Tibial artery (tissue), 4 donors: ENCODE measurements around the gene KRAS.

Experiments used
- DNase-seq, 2 donors: peaks; one replicate each; pipeline ENCODE4 v3.0.0-alpha.2; 2019
- H3K27ac ChIP-seq, 2 donors: fragments of 200-600 bp; sonication (generic) in 1 of 2; 1 replicate in 1 of 2; 2 replicates in 1 of 2; pipeline ENCODE4 v1.5.1; 2018 to 2019; ENCODE audit warnings: mild to moderate bottlenecking in 1 of 2
- H3K27me3 ChIP-seq, 2 donors: fragments of 200-600 bp; sonication (generic) in 1 of 2; one replicate each; pipeline versions ENCODE4 v1.5.1 to v1.6.0; 2016 to 2019
- H3K36me3 ChIP-seq, 3 donors: fragments of 200-600 bp; sonication (generic) in 2 of 3; one replicate each; pipeline ENCODE4 v1.5.1; 2016 to 2019; ENCODE audit warnings: mild to moderate bottlenecking in 2 of 3
- H3K4me1 ChIP-seq, 4 donors: fragments of 200-600 bp; sonication (generic) in 2 of 4; 1 replicate in 3 of 4; 2 replicates in 1 of 4; pipeline ENCODE4 v1.5.1; 2016 to 2019
- H3K4me3 ChIP-seq, 2 donors: fragments of 200-600 bp; sonication (generic) in 1 of 2; 1 replicate in 1 of 2; 2 replicates in 1 of 2; pipeline ENCODE4 v1.5.1; 2018 to 2019; ENCODE audit warnings: mild to moderate bottlenecking in 2 of 2
- H3K9me3 ChIP-seq, 3 donors: fragments of 200-600 bp; sonication (generic) in 1 of 3; one replicate each; pipeline ENCODE4 v1.5.1; 2016 to 2019
- CTCF ChIP-seq, 2 experiments: fragments of 200-600 bp in 1 of 2; fragments of 450-650 bp in 1 of 2; IDR thresholded peaks; one replicate each; pipeline ENCODE4 v1.5.1; 2017 to 2019; ENCODE audit warnings: antibody characterized with exemption in 2 of 2, mild to moderate bottlenecking in 1 of 2, moderate library complexity in 1 of 2
- intact Hi-C: fragments of 100-400 bp; cut with DNase I; formaldehyde crosslinking; loops from one replicate; pipeline ENCODE4 v1.15.0; 2023; ENCODE audit warnings: low total_unique reads

KRAS gene

GRCh38 chr12:25162866-25163265, 87.9 kb downstream of the KRAS start:
- Histone ChIP-seq H3K27me3 (no peaks in the 10 kb centered on the region), H3K9me3 (no peaks in the 10 kb centered on the region), H3K4me1 (no peaks in the 10 kb centered on the region), H3K27ac (no peak overlapping the region), H3K36me3 (no peaks in the 10 kb centered on the region), H3K4me3 (no peak overlapping the region)
- intact Hi-C loops = no loop called here
- DNase-seq = no peak
- no peak for TF ChIP-seq CTCF (IDR thresholded peaks at IDR 0.05)

- Histone ChIP-seq H3K4me3 (no peak overlapping the region), H3K27ac (no peak overlapping the region), H3K4me1 (peaks cover 0 to 11% (median 2%) of the 10 kb centered on the region in 4 donors), H3K9me3 (no peaks in the 10 kb centered on the region), H3K27me3 (no peaks in the 10 kb centered on the region), H3K36me3 (no peaks in the 10 kb centered on the region)
- DNase-seq = no peak
- no peak for TF ChIP-seq CTCF (IDR thresholded peaks at IDR 0.05)
- intact Hi-C loops = no loop called here
Observed at GRCh38 chr12:25156061-25156460, 94.7 kb downstream of the KRAS start.

- Histone ChIP-seq H3K27ac (no peak overlapping the region), H3K4me3 (no peak overlapping the region), H3K36me3 (no peaks in the 10 kb centered on the region), H3K27me3 (no peaks in the 10 kb centered on the region), H3K9me3 (no peaks in the 10 kb centered on the region), H3K4me1 (peaks cover 0 to 11% (median 2%) of the 10 kb centered on the region in 4 donors)
- peak; percentile 47 to 52 for TF ChIP-seq CTCF (IDR thresholded peaks at IDR 0.05)
- no peak for DNase-seq
- intact Hi-C loops = no loop called here
Observed at GRCh38 chr12:25155022-25155576, 95.6 kb downstream of the KRAS start.
